ENCODE data around the gene PABPN1L.

- no peak for TF ChIP-seq CTCF (IDR thresholded peaks at IDR 0.05)
- no peak for TF ChIP-seq POLR2A (IDR thresholded peaks at IDR 0.05)
Observed at GRCh38 chr16:88911136-88911945, 44.9 kb upstream of the PABPN1L start.

Data from sigmoid colon (tissue), 3 donors.